HEK293 (cell line): ENCODE data around the gene ABCG1.

Experiments
- ATF2 ChIP-seq: fragments of 450-650 bp; formaldehyde crosslinking; IDR thresholded peaks from 2 replicates; pipeline ENCODE4 v1.5.1; 2016; ENCODE audit warnings: missing biosample characterization, missing genetic modification characterization, low read depth
- CTCF ChIP-seq: fragments of 450-650 bp; formaldehyde crosslinking; IDR thresholded peaks from 2 replicates; pipeline ENCODE4 v1.5.1; 2016; ENCODE audit warnings: missing biosample characterization, missing genetic modification characterization
- GLI4 ChIP-seq: fragments of 450-650 bp; formaldehyde crosslinking; IDR thresholded peaks from 2 replicates; pipeline ENCODE4 v1.5.1; 2016; ENCODE audit warnings: missing biosample characterization, missing genetic modification characterization
- ZFP69B ChIP-seq: fragments of 450-650 bp; formaldehyde crosslinking; IDR thresholded peaks from 2 replicates; pipeline ENCODE4 v1.5.1; 2016; ENCODE audit warnings: missing biosample characterization, missing genetic modification characterization
- ZIC2 ChIP-seq: fragments of 450-650 bp; formaldehyde crosslinking; IDR thresholded peaks from 2 replicates; pipeline ENCODE4 v1.5.1; 2016; ENCODE audit warnings: missing biosample characterization, missing genetic modification characterization
- ZNF202 ChIP-seq: fragments of 450-650 bp; formaldehyde crosslinking; IDR thresholded peaks from 2 replicates; pipeline ENCODE4 v1.5.1; 2016; ENCODE audit warnings: missing biosample characterization, missing genetic modification characterization, borderline replicate concordance
- ZNF433 ChIP-seq: fragments of 450-650 bp; formaldehyde crosslinking; IDR thresholded peaks from 2 replicates; pipeline ENCODE4 v1.5.1; 2016; ENCODE audit warnings: missing biosample characterization, missing genetic modification characterization, low read depth
- ZNF561 ChIP-seq: fragments of 450-650 bp; IDR thresholded peaks from 2 replicates; pipeline ENCODE4 v1.5.1; 2018; ENCODE audit warnings: missing biosample characterization, missing genetic modification characterization, borderline replicate concordance
- ZNF670 ChIP-seq: fragments of 450-650 bp; formaldehyde crosslinking; IDR thresholded peaks from 2 replicates; pipeline ENCODE4 v1.5.1; 2016; ENCODE audit warnings: missing biosample characterization, missing genetic modification characterization, low read depth
- TF ChIP-seq, protein P1 (sequence below): fragments of 450-650 bp; formaldehyde crosslinking; IDR thresholded peaks from 2 replicates; pipeline ENCODE4 v1.5.1; 2016; ENCODE audit warnings: missing biosample characterization, missing genetic modification characterization
- TF ChIP-seq, protein P2 (sequence below): fragments of 450-650 bp; formaldehyde crosslinking; IDR thresholded peaks from 2 replicates; pipeline ENCODE4 v1.5.1; 2016; ENCODE audit warnings: missing biosample characterization, missing genetic modification characterization

GRCh38 chr21:42179316-42179715 is 39.6 kb upstream of the ABCG1 start:
- TF ChIP-seq ZNF433 (no peak), CTCF (no peak), ATF2 (tag by site-specific recombination) (no peak), ZNF202 (tag by site-specific recombination) (no peak), ZNF561 (tag by site-specific recombination) (no peak), ZIC2 (tag by site-specific recombination) (no peak), ZNF670 (tag by site-specific recombination) (no peak), GLI4 (tag by site-specific recombination) (no peak), ZFP69B (tag by site-specific recombination) (no peak)
- TF ChIP-seq, protein P1, sequence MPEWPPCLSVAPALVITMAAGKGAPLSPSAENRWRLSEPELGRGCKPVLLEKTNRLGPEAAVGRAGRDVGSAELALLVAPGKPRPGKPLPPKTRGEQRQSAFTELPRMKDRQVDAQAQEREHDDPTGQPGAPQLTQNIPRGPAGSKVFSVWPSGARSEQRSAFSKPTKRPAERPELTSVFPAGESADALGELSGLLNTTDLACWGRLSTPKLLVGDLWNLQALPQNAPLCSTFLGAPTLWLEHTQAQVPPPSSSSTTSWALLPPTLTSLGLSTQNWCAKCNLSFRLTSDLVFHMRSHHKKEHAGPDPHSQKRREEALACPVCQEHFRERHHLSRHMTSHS (tag by site-specific recombination): no peak
- TF ChIP-seq, protein P2, sequence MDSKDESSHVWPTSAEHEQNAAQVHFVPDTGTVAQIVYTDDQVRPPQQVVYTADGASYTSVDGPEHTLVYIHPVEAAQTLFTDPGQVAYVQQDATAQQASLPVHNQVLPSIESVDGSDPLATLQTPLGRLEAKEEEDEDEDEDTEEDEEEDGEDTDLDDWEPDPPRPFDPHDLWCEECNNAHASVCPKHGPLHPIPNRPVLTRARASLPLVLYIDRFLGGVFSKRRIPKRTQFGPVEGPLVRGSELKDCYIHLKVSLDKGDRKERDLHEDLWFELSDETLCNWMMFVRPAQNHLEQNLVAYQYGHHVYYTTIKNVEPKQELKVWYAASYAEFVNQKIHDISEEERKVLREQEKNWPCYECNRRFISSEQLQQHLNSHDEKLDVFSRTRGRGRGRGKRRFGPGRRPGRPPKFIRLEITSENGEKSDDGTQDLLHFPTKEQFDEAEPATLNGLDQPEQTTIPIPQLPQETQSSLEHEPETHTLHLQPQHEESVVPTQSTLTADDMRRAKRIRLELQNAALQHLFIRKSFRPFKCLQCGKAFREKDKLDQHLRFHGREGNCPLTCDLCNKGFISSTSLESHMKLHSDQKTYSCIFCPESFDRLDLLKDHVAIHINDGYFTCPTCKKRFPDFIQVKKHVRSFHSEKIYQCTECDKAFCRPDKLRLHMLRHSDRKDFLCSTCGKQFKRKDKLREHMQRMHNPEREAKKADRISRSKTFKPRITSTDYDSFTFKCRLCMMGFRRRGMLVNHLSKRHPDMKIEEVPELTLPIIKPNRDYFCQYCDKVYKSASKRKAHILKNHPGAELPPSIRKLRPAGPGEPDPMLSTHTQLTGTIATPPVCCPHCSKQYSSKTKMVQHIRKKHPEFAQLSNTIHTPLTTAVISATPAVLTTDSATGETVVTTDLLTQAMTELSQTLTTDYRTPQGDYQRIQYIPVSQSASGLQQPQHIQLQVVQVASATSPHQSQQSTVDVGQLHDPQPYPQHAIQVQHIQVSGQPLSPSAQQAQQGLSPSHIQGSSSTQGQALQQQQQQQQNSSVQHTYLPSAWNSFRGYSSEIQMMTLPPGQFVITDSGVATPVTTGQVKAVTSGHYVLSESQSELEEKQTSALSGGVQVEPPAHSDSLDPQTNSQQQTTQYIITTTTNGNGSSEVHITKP (tag by site-specific recombination): no peak
